Mesothelial cell of epicardium (in vitro differentiated cells): ENCODE data around the gene USP17L30. TPM values are rescaled to one million over a fixed set of nuclear protein-coding genes. Genes with fewer than 3 reads are reported as not detected.
"Not testable (repeated sequence)": the region's sequence is repeated elsewhere in the genome, so short reads cannot be mapped to it uniquely, and the experiment has no call there.

Experiments
- DNase-seq, 2 experiments: peaks; one replicate each; pipeline ENCODE4 v3.0.0; 2021; ENCODE audit warnings: low spot score in 2 of 2; ENCODE audit not compliant: unreplicated experiment in 2 of 2
- H3K27ac Mint-ChIP-seq: 2 replicates; pipeline ENCODE4 v1.8.0; 2021; ENCODE audit warnings: mixed read lengths
- H3K27me3 Mint-ChIP-seq: 2 replicates; pipeline ENCODE4 v1.8.0; 2021; ENCODE audit warnings: low read depth, mixed read lengths
- H3K36me3 Mint-ChIP-seq: 2 replicates; pipeline ENCODE4 v1.8.0; 2021; ENCODE audit warnings: mixed read lengths
- H3K4me1 Mint-ChIP-seq: 2 replicates; pipeline ENCODE4 v1.8.0; 2021; ENCODE audit warnings: mixed read lengths
- H3K4me3 Mint-ChIP-seq: 2 replicates; pipeline ENCODE4 v1.8.0; 2021; ENCODE audit warnings: mild to moderate bottlenecking, moderate library complexity, mixed read lengths
- H3K9me3 Mint-ChIP-seq: 2 replicates; pipeline ENCODE4 v1.8.0; 2021; ENCODE audit warnings: mixed read lengths
- total RNA-seq: library from RNA; stranded (reverse); gene quantifications from 3 replicates; pipeline ENCODE4 v1.2.1, GENCODE V29; 2021

The USP17L30 gene
- total RNA-seq, result not detected in 3 replicates

GRCh38 chr4:9362829-9363228 lies at the start of gene USP17L30:
TSS of gene USP17L30 (plus strand) at chr4:9363129. CDS start at chr4:9363129, 0 bp downstream.
- not testable (repeated sequence) for H3K4me1 Mint-ChIP-seq, H3K4me3 Mint-ChIP-seq, H3K9me3 Mint-ChIP-seq, H3K27me3 Mint-ChIP-seq, H3K36me3 Mint-ChIP-seq, DNase-seq, H3K27ac Mint-ChIP-seq

GRCh38 chr4:9324191-9324590 lies 38.7 kb upstream of the USP17L30 start:
- not testable (repeated sequence) for H3K36me3 Mint-ChIP-seq, H3K9me3 Mint-ChIP-seq, H3K4me1 Mint-ChIP-seq, DNase-seq, H3K27ac Mint-ChIP-seq, H3K4me3 Mint-ChIP-seq, H3K27me3 Mint-ChIP-seq

GRCh38 chr4:9324865-9325264 lies 38.1 kb upstream of the USP17L30 start, which contains the start of gene USP17L24:
TSS of gene USP17L24 (plus strand) at chr4:9325165. CDS start at chr4:9325165, 0 bp downstream.
- H3K9me3 Mint-ChIP-seq, H3K4me3 Mint-ChIP-seq, H3K4me1 Mint-ChIP-seq, DNase-seq, H3K36me3 Mint-ChIP-seq, H3K27ac Mint-ChIP-seq, H3K27me3 Mint-ChIP-seq: not testable (repeated sequence)

GRCh38 chr4:9329611-9330010 lies 33.3 kb upstream of the USP17L30 start, which contains the start of gene USP17L25:
TSS of gene USP17L25 (plus strand) at chr4:9329911. CDS start at chr4:9329911, 0 bp downstream.
- H3K4me3 Mint-ChIP-seq, DNase-seq, H3K9me3 Mint-ChIP-seq, H3K4me1 Mint-ChIP-seq, H3K27me3 Mint-ChIP-seq, H3K36me3 Mint-ChIP-seq, H3K27ac Mint-ChIP-seq: not testable (repeated sequence)

- not testable (repeated sequence) for H3K4me1 Mint-ChIP-seq, DNase-seq, H3K27ac Mint-ChIP-seq, H3K36me3 Mint-ChIP-seq, H3K27me3 Mint-ChIP-seq, H3K4me3 Mint-ChIP-seq, H3K9me3 Mint-ChIP-seq
These were observed 28.6 kb upstream of the USP17L30 start, which contains the start of gene USP17L26 for GRCh38 chr4:9334358-9334757. TSS of gene USP17L26 (plus strand) at chr4:9334658. CDS start at chr4:9334658, 0 bp downstream.

GRCh38 chr4:9339103-9339502 lies 23.8 kb upstream of the USP17L30 start, which contains the start of gene USP17L5:
TSS of gene USP17L5 (plus strand) at chr4:9339403. CDS start at chr4:9339403, 0 bp downstream.
- not testable (repeated sequence) for H3K4me1 Mint-ChIP-seq, H3K27me3 Mint-ChIP-seq, DNase-seq, H3K9me3 Mint-ChIP-seq, H3K27ac Mint-ChIP-seq, H3K4me3 Mint-ChIP-seq, H3K36me3 Mint-ChIP-seq

GRCh38 chr4:9343848-9344247 lies 19.1 kb upstream of the USP17L30 start, which contains the start of gene USP17L27:
TSS of gene USP17L27 (plus strand) at chr4:9344148. CDS start at chr4:9344148, 0 bp downstream.
- H3K4me1 Mint-ChIP-seq, H3K36me3 Mint-ChIP-seq: not testable (repeated sequence)

GRCh38 chr4:9348593-9348992 lies 14.3 kb upstream of the USP17L30 start, which contains the start of gene USP17L28:
TSS of gene USP17L28 (plus strand) at chr4:9348893. CDS start at chr4:9348893, 0 bp downstream.
- not testable (repeated sequence) for H3K36me3 Mint-ChIP-seq, H3K27ac Mint-ChIP-seq, H3K27me3 Mint-ChIP-seq, H3K4me1 Mint-ChIP-seq, H3K4me3 Mint-ChIP-seq, H3K9me3 Mint-ChIP-seq, DNase-seq

More at GRCh38 chr4:9343848-9344247, 19.1 kb upstream of the USP17L30 start, which contains the start of gene USP17L27:
- H3K27ac Mint-ChIP-seq, DNase-seq, H3K4me3 Mint-ChIP-seq, H3K27me3 Mint-ChIP-seq, H3K9me3 Mint-ChIP-seq: not testable (repeated sequence)

GRCh38 chr4:9350866-9351265 lies 12.1 kb upstream of the USP17L30 start:
- not testable (repeated sequence) for H3K4me3 Mint-ChIP-seq, H3K36me3 Mint-ChIP-seq, H3K4me1 Mint-ChIP-seq, DNase-seq, H3K27ac Mint-ChIP-seq, H3K9me3 Mint-ChIP-seq, H3K27me3 Mint-ChIP-seq

GRCh38 chr4:9353338-9353737 lies 9.6 kb upstream of the USP17L30 start, which contains the start of gene USP17L29:
TSS of gene USP17L29 (plus strand) at chr4:9353638. CDS start at chr4:9353638, 0 bp downstream.
- H3K9me3 Mint-ChIP-seq, H3K27ac Mint-ChIP-seq: not testable (repeated sequence)

GRCh38 chr4:9379881-9380280 lies 17.0 kb downstream of the USP17L30 start:
- not testable (repeated sequence) for H3K4me1 Mint-ChIP-seq, DNase-seq, H3K4me3 Mint-ChIP-seq, H3K27ac Mint-ChIP-seq, H3K36me3 Mint-ChIP-seq, H3K9me3 Mint-ChIP-seq
- H3K27me3 Mint-ChIP-seq, result peaks cover 12% of the 10 kb centered on the region

More at GRCh38 chr4:9353338-9353737, 9.6 kb upstream of the USP17L30 start, which contains the start of gene USP17L29:
- not testable (repeated sequence) for H3K4me1 Mint-ChIP-seq, H3K27me3 Mint-ChIP-seq, DNase-seq, H3K36me3 Mint-ChIP-seq, H3K4me3 Mint-ChIP-seq
